GM23338 (cell line): Measurements from ENCODE around the gene LUC7L.
"Not testable (repeated sequence)": the region's sequence is repeated elsewhere in the genome, so short reads cannot be mapped to it uniquely, and the experiment has no call there.

Source experiments
- CTCF ChIP-seq, 2 experiments: fragments of 200-600 bp in 1 of 2; sonication (generic) in 1 of 2; conservative IDR thresholded peaks; 2 replicates each; pipeline versions ENCODE4 v1.5.1 to v1.6.1; 2016 to 2017; ENCODE audit warnings: antibody characterized with exemption in 2 of 2, low read depth in 2 of 2, mild to moderate bottlenecking in 2 of 2, moderate library complexity in 1 of 2
- EZH2 ChIP-seq: fragments of 200-600 bp; sonication (generic); IDR thresholded peaks from one replicate; pipeline ENCODE4 v1.8.0; 2017; ENCODE audit warnings: antibody characterized with exemption, mild to moderate bottlenecking, low read depth; ENCODE audit not compliant: unreplicated experiment
- REST ChIP-seq: IDR thresholded peaks from one replicate; pipeline ENCODE4 v1.6.1; 2018; ENCODE audit warnings: antibody characterized with exemption; ENCODE audit not compliant: unreplicated experiment

GRCh38 chr16:173211-173854, 55.9 kb downstream of the LUC7L start:
- TF ChIP-seq CTCF (conservative IDR thresholded peaks at IDR 0.05; ENCODE audit: low read depth in 2 of 2); REST: not testable (repeated sequence)
- peak; percentile 87 for TF ChIP-seq EZH2
